OCI-LY7 (cell line): Measurements from ENCODE around the gene ATE1. TPM values are rescaled to one million over a fixed set of nuclear protein-coding genes. Genes with fewer than 3 reads are reported as not detected.

Source experiments
- BruUV-seq: library from RNA; stranded (reverse); fragments of 400-500 nt; replicated peaks from 2 replicates; lab custom pipeline; 2021; lab: Mats Ljungman, UMichigan
- CTCF ChIA-PET: fragments of 300-600 bp; sonication (Branson Sonifier 250); formaldehyde crosslinking; loops from one replicate; lab custom pipeline; 2022; ENCODE audit warnings: antibody characterized with exemption; ENCODE audit not compliant: unreplicated experiment; lab: Charles Lee
- POLR2A ChIA-PET: fragments of 300-600 bp; sonication (Branson Sonifier 250); formaldehyde crosslinking; loops from one replicate; lab custom pipeline; 2022; ENCODE audit warnings: antibody characterized with exemption; lab: Charles Lee
- DNase-seq: peaks from one replicate; pipeline ENCODE4 v3.0.0-alpha.2; 2015; ENCODE audit warnings: low spot score
- H2AFZ ChIP-seq: fragments of 200-600 bp; sonication (generic), shearing (Covaris generic); 2 replicates; pipeline ENCODE4 v1.6.1; 2014; ENCODE audit warnings: mild to moderate bottlenecking, antibody characterized with exemption, low read length, moderate library complexity
- H3K27ac ChIP-seq: fragments of 200-600 bp; sonication (generic); 2 replicates; pipeline ENCODE4 v1.5.1; 2014; ENCODE audit warnings: mixed run types, low read depth, mild to moderate bottlenecking, moderate library complexity, low read length, inconsistent platforms; ENCODE audit not compliant: poor library complexity, severe bottlenecking
- H3K36me3 ChIP-seq: fragments of 200-600 bp; sonication (generic); 2 replicates; pipeline ENCODE4 v1.6.1; 2014; ENCODE audit warnings: mild to moderate bottlenecking, antibody characterized with exemption, low read length, moderate library complexity, mixed read lengths; ENCODE audit not compliant: insufficient read depth
- H3K4me1 ChIP-seq: fragments of 200-600 bp; sonication (generic); 2 replicates; pipeline ENCODE4 v1.5.1; 2014; ENCODE audit warnings: mild to moderate bottlenecking, low read length; ENCODE audit not compliant: insufficient read depth, poor library complexity, severe bottlenecking
- H3K4me2 ChIP-seq: fragments of 200-600 bp; sonication (generic); 2 replicates; pipeline ENCODE4 v1.6.1; 2014; ENCODE audit warnings: mild to moderate bottlenecking, low read length
- H3K4me3 ChIP-seq: fragments of 200-600 bp; sonication (generic); 2 replicates; pipeline ENCODE4 v1.5.1; 2014; ENCODE audit warnings: mild to moderate bottlenecking, low read depth, low read length; ENCODE audit not compliant: poor library complexity, severe bottlenecking
- H3K79me2 ChIP-seq: fragments of 200-600 bp; sonication (generic); 2 replicates; pipeline ENCODE4 v1.6.1; 2016; ENCODE audit warnings: low read depth, mild to moderate bottlenecking, low read length, moderate library complexity, mixed read lengths; ENCODE audit not compliant: insufficient read depth
- H3K9me2 ChIP-seq: fragments of 200-600 bp; sonication (generic); 2 replicates; pipeline ENCODE4 v1.6.1; 2016; ENCODE audit warnings: mild to moderate bottlenecking, low read length, mixed read lengths; ENCODE audit not compliant: insufficient read depth
- H3K9me3 ChIP-seq: fragments of 200-600 bp; sonication (generic); 2 replicates; pipeline ENCODE4 v1.6.1; 2014; ENCODE audit warnings: mild to moderate bottlenecking, mixed run types, low read length, mixed read lengths
- H4K20me1 ChIP-seq: fragments of 200-600 bp; sonication (generic); 2 replicates; pipeline ENCODE4 v1.6.1; 2014; ENCODE audit warnings: mild to moderate bottlenecking, antibody characterized with exemption, low read length, moderate library complexity, mixed read lengths; ENCODE audit not compliant: insufficient read depth
- CTCF ChIP-seq: fragments of 200-600 bp; sonication (generic); conservative IDR thresholded peaks from 2 replicates; pipeline ENCODE4 v1.5.1; 2014; ENCODE audit warnings: mild to moderate bottlenecking, antibody characterized with exemption, low read length, moderate library complexity, mixed read lengths
- EZH2phosphoT487 ChIP-seq: fragments of 200-600 bp; sonication (generic); IDR thresholded peaks from 2 replicates; pipeline ENCODE4 v1.6.1; 2018; ENCODE audit warnings: low read depth, borderline replicate concordance, mild to moderate bottlenecking, mixed run types, antibody characterized with exemption, low read length, moderate library complexity, mixed read lengths
- intact Hi-C: fragments of 100-400 bp; cut with micrococcal nuclease; formaldehyde crosslinking; loops from one replicate; pipeline ENCODE4 v1.10.0; 2022; ENCODE audit not compliant: unreplicated experiment
- total RNA-seq, 2 experiments: library from RNA; depleted of rRNA in 1 of 2; stranded (reverse); fragments of >200 nt in 1 of 2; shearing (Covaris generic) in 1 of 2; gene quantifications; 2 replicates each; pipeline ENCODE4 v1.2.3, GENCODE V29; 2014 to 2022

Gene ATE1
- total RNA-seq, 2 experiments from 2014 or later, result 14.8 to 44.7 TPM

GRCh38 chr10:121975295-121976086, 47.7 kb upstream of the ATE1 start:
- DNase-seq, result peak; percentile 9
- Histone ChIP-seq H3K4me1 (peaks cover 8% of the 10 kb centered on the region), H3K4me3 (peak overlapping the region; percentile 90), H2AFZ (peak overlapping the region; percentile 90; the same call in 1 of the 2 replicates), H4K20me1 (peaks cover 10% of the 10 kb centered on the region; the same call in 1 of the 2 replicates), H3K9me3 (peaks cover 14% of the 10 kb centered on the region), H3K79me2 (peaks cover 21% of the 10 kb centered on the region), H3K9me2 (no peaks in the 10 kb centered on the region), H3K27ac (peak overlapping the region; percentile 83), H3K36me3 (peaks cover 23% of the 10 kb centered on the region), H3K4me2 (peak overlapping the region; percentile 80)
- peak; percentile 7 for TF ChIP-seq CTCF
- TF ChIP-seq EZH2phosphoT487, result no peak
- BruUV-seq, result no TSS peak
- intact Hi-C loops, result no loop called here
- ChIA-PET CTCF (no interaction called here), POLR2A (interaction anchor here (0.5 to 0.9 kb wide), 6 partner anchors 49 to 1170 kb away, joined by 3 to 4 read pairs (median 4); no protein-coding TSS in a partner anchor)

DNA sequence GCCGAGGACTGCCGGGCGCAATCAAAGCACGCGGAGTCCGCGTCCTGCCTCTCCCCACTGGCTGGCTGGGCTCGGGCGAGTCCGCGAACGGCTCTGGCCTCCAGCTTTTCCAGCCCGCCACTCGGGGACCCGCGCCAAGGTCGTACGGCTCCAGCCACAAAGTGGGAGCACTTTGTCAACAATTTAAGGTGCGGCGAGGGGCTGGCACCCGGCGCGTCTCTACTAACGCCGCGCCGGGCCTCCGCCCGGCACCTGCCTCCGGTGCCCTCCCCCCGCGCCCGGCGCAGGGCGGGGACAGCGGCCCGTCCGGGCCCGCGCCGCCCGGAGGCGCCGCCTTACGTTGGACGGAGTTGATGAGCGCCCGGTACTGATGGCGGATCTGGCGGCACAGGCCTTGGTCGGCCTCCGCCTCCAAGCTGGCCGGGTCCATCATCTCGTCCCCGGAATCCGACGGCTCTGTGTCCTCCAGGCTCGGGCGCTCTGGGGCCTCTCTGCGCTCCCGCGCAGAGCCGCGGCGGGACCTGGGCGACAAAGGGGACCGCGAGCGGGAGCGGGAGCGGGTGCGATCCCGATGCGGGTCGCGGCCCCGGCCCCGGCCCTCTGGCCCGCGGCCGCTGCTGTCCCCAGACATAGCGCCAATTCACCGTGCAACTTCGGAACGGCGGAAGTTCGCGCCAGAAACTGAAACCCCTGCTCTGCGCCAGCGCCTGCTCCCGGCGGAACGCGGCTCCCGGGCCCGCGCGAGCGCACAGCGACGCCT, 46.9 kb upstream of the ATE1 start, which contains the start of gene NSMCE4A:
NSMCE4A (minus strand) TSS at position 683 of the 760 bp plus-strand sequence; CDS start at position 631, 52 bp downstream.
- no peaks in the 10 kb centered on the region for H3K9me2 ChIP-seq
- H3K4me3 ChIP-seq, result peak within 1 kb of the TSS; percentile 90
- intact Hi-C loops, result loop anchor here (1.0 kb wide), 1 partner anchor 46 kb away; the partner anchor contains the start of gene ATE1
- peak within 1 kb of the TSS; percentile 83 for H3K27ac ChIP-seq
- CTCF ChIA-PET, result no interaction called here
- H3K79me2 ChIP-seq, result peaks cover 21% of the 10 kb centered on the region
- peak within 1 kb of the TSS; percentile 80 for H3K4me2 ChIP-seq
- peaks cover 14% of the 10 kb centered on the region for H3K9me3 ChIP-seq
- H2AFZ ChIP-seq, result peak within 1 kb of the TSS; percentile 90
- no TSS peak for BruUV-seq
- POLR2A ChIA-PET, result interaction anchor here (0.6 to 0.9 kb wide), 4 partner anchors 48 to 1171 kb away, joined by 3 to 4 read pairs (median 4); no protein-coding TSS in a partner anchor
- DNase-seq, result peak; percentile 88
- peaks cover 10% of the 10 kb centered on the region; the same call in 1 of the 2 replicates for H4K20me1 ChIP-seq
- peaks cover 8% of the 10 kb centered on the region for H3K4me1 ChIP-seq
- TF ChIP-seq CTCF, result peak; percentile 78; the same call in 1 of the 2 replicates
- TF ChIP-seq EZH2phosphoT487, result no peak
- H3K36me3 ChIP-seq, result peaks cover 30% of the 10 kb centered on the region
